GM12878 (cell line): ENCODE data around the gene CLIP2. TPM values are rescaled to one million over a fixed set of nuclear protein-coding genes. Genes with fewer than 3 reads are reported as not detected.

Source experiments
- ASH2L ChIP-seq: fragments of 300-600, 200-600 bp; sonication (generic); IDR thresholded peaks from 2 replicates; pipeline ENCODE4 v1.6.1; 2017; ENCODE audit warnings: low read depth, mild to moderate bottlenecking, borderline replicate concordance
- BMI1 ChIP-seq: fragments of 450-650 bp; IDR thresholded peaks from 2 replicates; pipeline ENCODE4 v1.6.1; 2016; ENCODE audit warnings: mild to moderate bottlenecking, moderate library complexity, borderline replicate concordance
- CREB1 ChIP-seq: IDR thresholded peaks from 2 replicates; pipeline ENCODE4 v1.6.1; 2012; ENCODE audit warnings: low read depth, mild to moderate bottlenecking, inconsistent platforms
- CTCF ChIP-seq, 3 experiments: IDR thresholded peaks in 2 of 3; conservative IDR thresholded peaks in 1 of 3; 2 replicates each; pipeline ENCODE4 v1.5.1; 2011; ENCODE audit warnings: low read depth in 3 of 3, low read length in 3 of 3, mild to moderate bottlenecking in 3 of 3, control low read depth in 2 of 3, moderate library complexity in 2 of 3, inconsistent platforms in 1 of 3, mixed read lengths in 1 of 3; ENCODE audit not compliant: control insufficient read depth in 2 of 3, insufficient read depth in 1 of 3; ENCODE audit errors: extremely low read depth in 1 of 3
- DPF2 ChIP-seq: fragments of 450-650 bp; IDR thresholded peaks from 2 replicates; pipeline ENCODE4 v1.6.1; 2017; ENCODE audit warnings: mild to moderate bottlenecking
- EP300 ChIP-seq, 2 experiments: fragments of 150-350 bp in 1 of 2; IDR thresholded peaks; 2 replicates each; pipeline ENCODE4 v1.6.1; 2011 to 2012; ENCODE audit warnings: low read depth in 2 of 2, low read length in 2 of 2, borderline replicate concordance in 1 of 2, improper control_type of control experiment in 1 of 2, inconsistent platforms in 1 of 2; ENCODE audit not compliant: control insufficient read depth in 1 of 2
- HDAC6 ChIP-seq: fragments of 200-600 bp; sonication (generic); IDR thresholded peaks from one replicate; pipeline ENCODE4 v1.8.0; 2017; ENCODE audit warnings: antibody characterized with exemption; ENCODE audit not compliant: unreplicated experiment
- HSF1 ChIP-seq: fragments of 150-350 bp; IDR thresholded peaks from 2 replicates; pipeline ENCODE4 v1.6.1; 2014; ENCODE audit warnings: mild to moderate bottlenecking, low read depth, low read length
- IKZF2 ChIP-seq, 2 experiments: fragments of 450-650 bp; IDR thresholded peaks; 2 replicates each; pipeline ENCODE4 v1.6.1; 2017; ENCODE audit warnings: mild to moderate bottlenecking in 2 of 2, moderate library complexity in 2 of 2
- NR2C1 ChIP-seq: fragments of 450-650 bp; IDR thresholded peaks from 2 replicates; pipeline ENCODE4 v1.6.1; 2017; ENCODE audit warnings: antibody characterized with exemption, mild to moderate bottlenecking, moderate library complexity
- NR2C2 ChIP-seq: IDR thresholded peaks from 2 replicates; pipeline ENCODE4 v1.6.1; 2011; ENCODE audit warnings: borderline replicate concordance, low read depth; ENCODE audit not compliant: control insufficient read depth, insufficient read length
- NRF1 ChIP-seq: conservative IDR thresholded peaks from 2 replicates; pipeline ENCODE4 v1.6.1; 2011; ENCODE audit warnings: mild to moderate bottlenecking, low read depth, low read length, improper control_type of control experiment
- RFX5 ChIP-seq: IDR thresholded peaks from 2 replicates; pipeline ENCODE4 v1.6.1; 2011; ENCODE audit warnings: low read depth, low read length, improper control_type of control experiment
- RUNX3 ChIP-seq: IDR thresholded peaks from 2 replicates; pipeline ENCODE4 v1.6.1; 2012; ENCODE audit warnings: low read length, inconsistent platforms
- SIX5 ChIP-seq: IDR thresholded peaks from 2 replicates; pipeline ENCODE4 v1.6.1; 2011; ENCODE audit warnings: mild to moderate bottlenecking, low read depth, low read length, moderate library complexity; ENCODE audit not compliant: severe bottlenecking
- SRF ChIP-seq, 2 experiments: IDR thresholded peaks; 2 replicates each; pipeline ENCODE4 v1.6.1; 2011; ENCODE audit warnings: low read depth in 2 of 2, low read length in 2 of 2, mild to moderate bottlenecking in 1 of 2, moderate library complexity in 1 of 2
- TBL1XR1 ChIP-seq: IDR thresholded peaks from 2 replicates; pipeline ENCODE4 v1.6.1; 2012; ENCODE audit warnings: low read depth, low read length, improper control_type of control experiment
- ZBTB33 ChIP-seq: fragments of 450-650 bp; IDR thresholded peaks from 2 replicates; pipeline ENCODE4 v1.6.1; 2017; ENCODE audit warnings: mild to moderate bottlenecking
- ZNF274 ChIP-seq: IDR thresholded peaks from one replicate; pipeline ENCODE4 v1.8.0; 2011; ENCODE audit not compliant: insufficient read length, insufficient read depth
- ZNF687 ChIP-seq: fragments of 450-650 bp; IDR thresholded peaks from 2 replicates; pipeline ENCODE4 v1.6.1; 2017; ENCODE audit warnings: mild to moderate bottlenecking, moderate library complexity
- polyA plus RNA-seq, 11 experiments: library from polyadenylated mRNA; depleted of rRNA in 4 of 11; unstranded in 6 of 11; stranded (reverse) in 5 of 11; fragments of >200 nt; fragmentation: Nextera tagmentation in 4 of 11; fragmentation: Illumina TruSeq in 1 of 11; extraction: Ambion mirVana in 4 of 11; extraction: Trizol in 1 of 11; gene quantifications; 1 replicate in 1 of 11; 2 replicates in 10 of 11; pipeline versions ENCODE4 v1.2.1 to v1.2.3, GENCODE V29; 2011 to 2016; ENCODE audit warnings: inconsistent platforms in 2 of 11, missing spikeins in 2 of 11, low read depth in 1 of 11
- total RNA-seq, 4 experiments: library from RNA; depleted of rRNA in 3 of 4; stranded (reverse); fragments of >200 nt in 3 of 4; fragmentation: Illumina TruSeq in 1 of 4; extraction: Trizol in 1 of 4; gene quantifications; 2 replicates each; pipeline versions ENCODE4 v1.2.1 to v1.2.3, GENCODE V29; 2013 to 2021

CLIP2 gene
- total and polyA plus RNA-seq, 10 of the 15 experiments (the other 5 are each of a cell fraction or from before 2014, with no cell fraction given) = 0.26 to 56.3 (median 21.0) TPM

- TF ChIP-seq SRF (IDR thresholded peaks at IDR 0.05; ENCODE audit: low read depth in 2 of 2, low read length in 2 of 2) (0 out of 4 replicates have a peak, but pooled peaks of 1 of the 2 experiments have one; percentile 16), DPF2 (peak; percentile 73), EP300 (IDR thresholded peaks at IDR 0.05; ENCODE audit: borderline replicate concordance in 1 of 2, control insufficient read depth in 1 of 2, low read depth in 2 of 2, low read length in 2 of 2) (peak; percentile 19 to 45; a peak in 2 of 4 replicates), ZNF274 (no peak), CREB1 (peak; percentile 92), TBL1XR1 (peak; percentile 91), BMI1 (peak; percentile 99), CTCF (IDR thresholded peaks at IDR 0.05 in 2 of 3, conservative IDR thresholded peaks at IDR 0.05 in 1 of 3; ENCODE audit: control insufficient read depth in 2 of 3, extremely low read depth in 1 of 3, insufficient read depth in 1 of 3, low read depth in 3 of 3, low read length in 3 of 3) (peak in 1 of 3 experiments; percentile 17; a peak in 1 of 6 replicates), HSF1 (no peak), IKZF2 (IDR thresholded peaks at IDR 0.05) (peak; percentile 88 to 89; a peak in 3 of 4 replicates), SIX5 (peak; percentile 53), NR2C2 (no peak), ASH2L (peak; percentile 85; the same call in 1 of the 2 replicates), ZNF687 (no peak; the same call in 1 of the 2 replicates), NR2C1 (no peak), HDAC6 (no peak), RUNX3 (peak; percentile 94), RFX5 (peak; percentile 40; the same call in 1 of the 2 replicates), NRF1 (no peak), ZBTB33 (no peak)
Measured at GRCh38 chr7:74254129-74254857, 34.9 kb upstream of the CLIP2 start, which contains the start of gene RFC2 (continued).
